ENCODE data around the gene OR1N2.
"Not testable (repeated sequence)": the region's sequence is repeated elsewhere in the genome, so short reads cannot be mapped to it uniquely, and the experiment has no call there.

Gene OR1N2

DNA sequence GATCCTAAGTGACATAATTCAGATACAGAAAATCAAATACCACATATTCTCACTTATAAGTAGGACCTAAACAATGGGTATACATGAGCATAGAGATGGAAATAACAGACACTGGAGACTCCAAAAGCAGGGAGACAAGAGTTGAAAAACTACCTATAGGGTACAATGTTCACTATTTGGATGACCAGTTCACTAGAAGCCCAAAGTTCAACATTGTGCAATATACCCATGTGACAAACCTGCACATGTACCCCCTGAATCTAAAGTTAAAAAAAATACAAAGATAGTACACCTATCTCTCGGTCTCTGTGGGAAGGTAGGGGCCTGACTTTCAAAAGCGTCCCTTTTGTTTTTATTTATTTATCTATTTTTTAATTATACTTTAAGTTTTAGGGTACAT lies 14.2 kb upstream of the OR1N2 start:
- DNase-seq (ENCODE audit: insufficient read length, low spot score) = no peak
- no peak for TF ChIP-seq POLR2AphosphoS5 (IDR thresholded peaks at IDR 0.05; ENCODE audit: low read depth, low read length)
- no peak for TF ChIP-seq POU2F2 (IDR thresholded peaks at IDR 0.05; ENCODE audit: low read depth, low read length)
- TF ChIP-seq TAF1 (IDR thresholded peaks at IDR 0.05; ENCODE audit: low read depth, low read length) = no peak
- TF ChIP-seq PAX5 (IDR thresholded peaks at IDR 0.05; ENCODE audit: insufficient read depth, low read length, severe bottlenecking) = no peak
- TF ChIP-seq POLR2A (IDR thresholded peaks at IDR 0.05; ENCODE audit: low read depth, low read length) = no peak
- TF ChIP-seq SPI1 (IDR thresholded peaks at IDR 0.05; ENCODE audit: low read depth, low read length) = no peak
- no peak for FAIRE-seq

DNA sequence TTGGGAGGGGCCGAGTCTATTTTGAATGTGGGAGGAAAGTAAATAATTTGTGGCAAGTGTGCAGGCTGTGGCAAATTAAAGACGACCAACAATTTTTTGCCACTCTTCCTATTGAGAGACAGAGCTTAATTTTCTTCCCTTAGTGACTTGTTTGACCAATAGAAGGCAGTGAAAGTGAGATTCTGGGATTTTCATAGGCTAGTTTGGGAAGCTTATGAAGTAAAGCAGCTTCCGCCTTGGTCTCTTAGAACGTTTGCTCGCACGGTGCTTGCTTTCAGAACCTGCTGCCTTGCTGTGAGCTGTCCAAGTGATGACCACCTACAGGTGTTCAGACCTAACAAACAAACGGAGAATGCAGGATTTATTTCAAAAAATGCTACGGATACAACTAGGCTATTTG lies 6.7 kb upstream of the OR1N2 start:
- DNase-seq (ENCODE audit: insufficient read length, low spot score) (no peak), FAIRE-seq (no peak)
- TF ChIP-seq POU2F2 (IDR thresholded peaks at IDR 0.05; ENCODE audit: low read depth, low read length) (no peak), SPI1 (IDR thresholded peaks at IDR 0.05; ENCODE audit: low read depth, low read length) (no peak), POLR2A (IDR thresholded peaks at IDR 0.05; ENCODE audit: low read depth, low read length) (no peak), PAX5 (IDR thresholded peaks at IDR 0.05; ENCODE audit: insufficient read depth, low read length, severe bottlenecking) (no peak)

- DNase-seq (ENCODE audit: insufficient read length, low spot score) (no peak), FAIRE-seq (no peak)
- TF ChIP-seq POU2F2 (IDR thresholded peaks at IDR 0.05; ENCODE audit: low read depth, low read length) (no peak), SPI1 (IDR thresholded peaks at IDR 0.05; ENCODE audit: low read depth, low read length) (no peak), PAX5 (IDR thresholded peaks at IDR 0.05; ENCODE audit: insufficient read depth, low read length, severe bottlenecking) (no peak), POLR2A (IDR thresholded peaks at IDR 0.05; ENCODE audit: low read depth, low read length) (no peak), POLR2AphosphoS5 (IDR thresholded peaks at IDR 0.05; ENCODE audit: low read depth, low read length) (no peak), TAF1 (IDR thresholded peaks at IDR 0.05; ENCODE audit: low read depth, low read length) (no peak)
Measured at GRCh38 chr9:122551371-122551770, 1.5 kb upstream of the OR1N2 start.

DNA sequence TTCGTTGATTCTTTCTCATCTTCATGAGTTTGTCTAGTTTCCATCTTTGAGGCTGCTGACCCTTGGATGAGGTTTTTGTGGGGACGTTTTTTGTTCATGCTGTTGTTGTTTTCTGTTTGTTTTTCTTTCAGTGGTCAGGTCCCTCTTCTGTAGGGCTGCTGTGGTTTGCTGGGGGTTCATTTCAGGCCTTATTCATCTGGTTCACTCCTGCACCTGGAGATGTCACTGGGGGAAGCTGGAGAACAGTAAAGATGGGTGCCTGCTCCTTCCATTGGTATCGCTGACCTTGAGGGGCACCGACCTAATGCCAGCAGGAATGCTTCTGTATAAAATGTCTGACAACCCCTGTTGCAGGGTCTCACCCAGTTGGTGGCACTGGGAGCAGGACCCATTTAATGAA lies 8.5 kb downstream of the OR1N2 start:
- no peak for TF ChIP-seq POU2F2 (IDR thresholded peaks at IDR 0.05; ENCODE audit: low read depth, low read length)
- TF ChIP-seq TAF1 (IDR thresholded peaks at IDR 0.05; ENCODE audit: low read depth, low read length) = no peak
- no peak for TF ChIP-seq PAX5 (IDR thresholded peaks at IDR 0.05; ENCODE audit: insufficient read depth, low read length, severe bottlenecking)
- no peak for TF ChIP-seq SPI1 (IDR thresholded peaks at IDR 0.05; ENCODE audit: low read depth, low read length)
- no peak for TF ChIP-seq POLR2A (IDR thresholded peaks at IDR 0.05; ENCODE audit: low read depth, low read length)
- no peak for TF ChIP-seq POLR2AphosphoS5 (IDR thresholded peaks at IDR 0.05; ENCODE audit: low read depth, low read length)
- DNase-seq (ENCODE audit: insufficient read length, low spot score) = no peak
- FAIRE-seq = no peak

- no peak for DNase-seq (ENCODE audit: insufficient read length, low spot score)
- no peak for FAIRE-seq
- TF ChIP-seq POLR2AphosphoS5 (IDR thresholded peaks at IDR 0.05; ENCODE audit: low read depth, low read length) (no peak), PAX5 (IDR thresholded peaks at IDR 0.05; ENCODE audit: insufficient read depth, low read length, severe bottlenecking) (no peak), POU2F2 (IDR thresholded peaks at IDR 0.05; ENCODE audit: low read depth, low read length) (no peak), TAF1 (IDR thresholded peaks at IDR 0.05; ENCODE audit: low read depth, low read length) (no peak)
Measured at GRCh38 chr9:122562134-122562760, 9.3 kb downstream of the OR1N2 start.

GRCh38 chr9:122567901-122568300 lies 15.0 kb downstream of the OR1N2 start:
- FAIRE-seq = no peak
- no peak for DNase-seq (ENCODE audit: insufficient read length, low spot score)
- TF ChIP-seq PAX5 (IDR thresholded peaks at IDR 0.05; ENCODE audit: insufficient read depth, low read length, severe bottlenecking) (no peak), POU2F2 (IDR thresholded peaks at IDR 0.05; ENCODE audit: low read depth, low read length) (no peak), POLR2A (IDR thresholded peaks at IDR 0.05; ENCODE audit: low read depth, low read length) (no peak), POLR2AphosphoS5 (IDR thresholded peaks at IDR 0.05; ENCODE audit: low read depth, low read length) (no peak), SPI1 (IDR thresholded peaks at IDR 0.05; ENCODE audit: low read depth, low read length) (no peak), TAF1 (IDR thresholded peaks at IDR 0.05; ENCODE audit: low read depth, low read length) (no peak)

DNA sequence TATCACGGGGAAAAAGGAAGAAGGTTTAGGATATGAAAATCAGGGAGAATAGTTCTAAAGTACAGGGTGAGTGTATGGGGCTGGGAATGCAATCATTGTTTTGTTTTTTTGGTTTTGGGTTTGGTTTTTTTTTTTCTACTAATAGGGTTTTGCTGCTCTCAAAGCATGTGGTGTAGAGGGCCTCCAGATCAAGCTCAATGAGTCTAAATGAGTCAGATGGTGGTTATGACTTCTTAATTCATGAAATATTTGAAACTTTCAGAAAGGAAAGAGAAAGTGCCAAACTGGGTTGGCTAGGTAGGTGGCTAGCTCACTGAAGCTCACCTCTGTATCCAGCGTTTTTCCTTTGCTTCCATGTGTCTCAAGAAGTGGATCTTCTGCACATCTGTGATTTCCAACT lies 19.5 kb downstream of the OR1N2 start:
- FAIRE-seq (no peak), DNase-seq (ENCODE audit: insufficient read length, low spot score) (no peak)
- TF ChIP-seq PAX5 (IDR thresholded peaks at IDR 0.05; ENCODE audit: insufficient read depth, low read length, severe bottlenecking) = no peak
- no peak for TF ChIP-seq TAF1 (IDR thresholded peaks at IDR 0.05; ENCODE audit: low read depth, low read length)
- TF ChIP-seq POU2F2 (IDR thresholded peaks at IDR 0.05; ENCODE audit: low read depth, low read length) = no peak

DNA sequence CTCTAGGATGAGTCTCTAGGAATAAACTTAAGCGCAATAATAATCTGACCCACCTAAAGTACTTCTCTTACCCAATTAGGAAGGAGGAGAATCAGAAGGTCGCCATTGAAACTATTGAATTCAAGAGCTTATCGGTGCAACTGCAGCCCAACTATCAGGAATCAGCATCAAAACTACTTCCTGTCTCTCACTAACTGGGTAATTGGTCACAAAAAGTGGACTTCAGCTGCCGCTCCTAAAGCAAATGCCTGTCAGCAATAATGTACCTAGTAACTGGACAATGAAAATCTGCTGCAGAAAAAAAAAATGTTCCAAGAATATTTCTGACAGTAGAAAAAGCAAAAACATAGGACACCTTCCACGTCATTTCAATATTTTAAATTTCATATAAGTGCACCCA lies 27.0 kb downstream of the OR1N2 start:
- no peak for DNase-seq (ENCODE audit: insufficient read length, low spot score)
- TF ChIP-seq SPI1 (IDR thresholded peaks at IDR 0.05; ENCODE audit: low read depth, low read length) = no peak
- TF ChIP-seq POU2F2 (IDR thresholded peaks at IDR 0.05; ENCODE audit: low read depth, low read length) = no peak
- no peak for TF ChIP-seq TAF1 (IDR thresholded peaks at IDR 0.05; ENCODE audit: low read depth, low read length)
- TF ChIP-seq POLR2A (IDR thresholded peaks at IDR 0.05; ENCODE audit: low read depth, low read length) = no peak

DNA sequence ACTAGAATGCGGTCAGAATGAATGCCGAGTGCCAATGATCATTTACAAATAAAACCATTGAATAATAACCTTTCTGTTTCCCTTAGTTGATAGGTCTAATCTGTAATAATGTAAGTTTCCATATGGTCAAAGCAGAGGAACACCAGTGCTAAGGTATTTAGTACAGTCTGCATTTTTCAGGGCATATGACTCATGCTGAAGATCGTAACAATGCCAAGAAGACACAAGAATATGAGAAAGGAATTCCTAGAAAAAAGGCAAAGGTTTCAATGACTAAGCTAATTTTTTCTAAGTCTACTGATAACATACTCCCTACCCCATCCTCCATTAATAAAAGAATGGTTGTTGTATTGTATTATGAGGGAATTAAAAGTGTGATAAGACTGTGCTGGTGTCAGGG lies 27.4 kb downstream of the OR1N2 start:
- TF ChIP-seq POLR2A (IDR thresholded peaks at IDR 0.05; ENCODE audit: low read depth, low read length) (no peak), PAX5 (IDR thresholded peaks at IDR 0.05; ENCODE audit: insufficient read depth, low read length, severe bottlenecking) (no peak), TAF1 (IDR thresholded peaks at IDR 0.05; ENCODE audit: low read depth, low read length) (no peak), POU2F2 (IDR thresholded peaks at IDR 0.05; ENCODE audit: low read depth, low read length) (no peak), POLR2AphosphoS5 (IDR thresholded peaks at IDR 0.05; ENCODE audit: low read depth, low read length) (no peak), SPI1 (IDR thresholded peaks at IDR 0.05; ENCODE audit: low read depth, low read length) (no peak)
- FAIRE-seq (no peak), DNase-seq (ENCODE audit: insufficient read length, low spot score) (no peak)

More for the DNA sequence above, 27.0 kb downstream of the OR1N2 start:
- FAIRE-seq = no peak

- FAIRE-seq; DNase-seq (ENCODE audit: insufficient read length, low spot score): not testable (repeated sequence)
Measured at GRCh38 chr9:122583284-122583683, 30.4 kb downstream of the OR1N2 start, which contains the start of gene OR1L8. OR1L8 (minus strand) TSS chr9:122583384; CDS start chr9:122568477, 14,907 bp downstream.

Data from GM12891 (cell line).